ENCODE data around the gene ASPSCR1. TPM values are rescaled to one million over a fixed set of nuclear protein-coding genes. Genes with fewer than 3 reads are reported as not detected.

The ASPSCR1 gene
- total and polyA plus RNA-seq, 8 donors = 11.7 to 143 (median 55.6) TPM

- TF ChIP-seq CTCF (IDR thresholded peaks at IDR 0.05) (no peak), POLR2AphosphoS5 (IDR thresholded peaks at IDR 0.05) (no peak), POLR2A (IDR thresholded peaks at IDR 0.05) (no peak), EP300 (IDR thresholded peaks at IDR 0.05) (no peak)
- H3K27ac ChIP-seq = peak overlapping the region in 1 of 5 donors; percentile 12
- DNase-seq = no peak
- no peaks in the 10 kb centered on the region for H3K27me3 ChIP-seq
- peaks cover 29 to 61% (median 50%) of the 10 kb centered on the region in 4 donors for H3K4me1 ChIP-seq
- intact Hi-C loops (cut with DNase I; ENCODE audit: low total_unique reads) = loop anchor here (5.0 kb wide), 1 partner anchor 55 kb away; the partner anchor contains the start of gene NOTUM
- H3K9me3 ChIP-seq = no peaks in the 10 kb centered on the region
- no peak overlapping the region for H3K4me3 ChIP-seq
- WGBS, 5 donors = 0 to 79% (median 57%) methylated on average over 1 to 13 of the region's 13 CpGs
- peaks cover 0 to 23% (median 18%) of the 10 kb centered on the region in 4 donors for H3K36me3 ChIP-seq
Measured at GRCh38 chr17:82017612-82018151, 40.3 kb downstream of the ASPSCR1 start.

- peak overlapping the region in 1 of 5 donors; percentile 12 for H3K27ac ChIP-seq
- peak in 1 of 2 donors; percentile 70 for DNase-seq
- peaks cover 29 to 55% (median 51%) of the 10 kb centered on the region in 4 donors for H3K4me1 ChIP-seq
- TF ChIP-seq POLR2AphosphoS5 (IDR thresholded peaks at IDR 0.05) = no peak
- TF ChIP-seq EP300 (IDR thresholded peaks at IDR 0.05) = no peak
- no peak for TF ChIP-seq POLR2A (IDR thresholded peaks at IDR 0.05)
- no peak for TF ChIP-seq CTCF (IDR thresholded peaks at IDR 0.05)
- intact Hi-C loops (cut with DNase I; ENCODE audit: low total_unique reads) = loop anchor here (5.0 kb wide), 1 partner anchor 56 kb away; the partner anchor contains the start of gene NOTUM
- no peaks in the 10 kb centered on the region for H3K9me3 ChIP-seq
- peaks cover 0 to 23% (median 15%) of the 10 kb centered on the region in 4 donors for H3K36me3 ChIP-seq
- H3K4me3 ChIP-seq = no peak overlapping the region
- 42 to 61% (median 57%) methylated on average over 12 to 19 of the region's 19 CpGs for WGBS, 5 donors
- H3K27me3 ChIP-seq = no peaks in the 10 kb centered on the region
Measured at GRCh38 chr17:82018152-82018988, 40.9 kb downstream of the ASPSCR1 start.

- peaks cover 36 to 60% (median 55%) of the 10 kb centered on the region in 4 donors for H3K4me1 ChIP-seq
- no peak overlapping the region for H3K4me3 ChIP-seq
- WGBS, 5 donors = 75 to 84% (median 76%) methylated on average over 16 to 33 of the region's 33 CpGs
- H3K27me3 ChIP-seq = no peaks in the 10 kb centered on the region
- TF ChIP-seq EP300 (IDR thresholded peaks at IDR 0.05) (no peak), POLR2A (IDR thresholded peaks at IDR 0.05) (no peak), CTCF (IDR thresholded peaks at IDR 0.05) (no peak), POLR2AphosphoS5 (IDR thresholded peaks at IDR 0.05) (no peak)
- H3K36me3 ChIP-seq = peaks cover 0 to 17% (median 15%) of the 10 kb centered on the region in 4 donors
- no peak for DNase-seq
- H3K9me3 ChIP-seq = no peaks in the 10 kb centered on the region
- peak overlapping the region in 1 of 5 donors; percentile 6 for H3K27ac ChIP-seq
- intact Hi-C loops (cut with DNase I; ENCODE audit: low total_unique reads) = loop anchor here (5.0 kb wide), 1 partner anchor 57 kb away; the partner anchor contains the start of gene NOTUM
Measured at GRCh38 chr17:82018989-82019689, 41.7 kb downstream of the ASPSCR1 start.

Data from stomach (tissue), 9 donors.